ENCODE data around the gene CYP19A1. TPM values are rescaled to one million over a fixed set of nuclear protein-coding genes. Genes with fewer than 3 reads are reported as not detected.

CYP19A1 gene
- total and polyA plus RNA-seq, 2 donors, result 0.42 to 2.2 TPM

- Histone ChIP-seq H3K9me3 (ENCODE audit: control insufficient read depth in 2 of 2, insufficient read depth in 1 of 2, low read length in 1 of 2) (no peaks in the 10 kb centered on the region), H3K4me1 (ENCODE audit: control insufficient read depth in 2 of 2, insufficient read depth in 2 of 2, low read length in 2 of 2) (peaks cover 0 to 18% of the 10 kb centered on the region in 2 donors), H3K27me3 (ENCODE audit: control insufficient read depth in 2 of 2, insufficient read depth in 1 of 2, low read length in 1 of 2) (no peaks in the 10 kb centered on the region), H3K4me3 (ENCODE audit: low read length in 2 of 2) (no peak overlapping the region), H3K36me3 (ENCODE audit: control insufficient read depth in 2 of 2, insufficient read depth in 2 of 2, low read length in 1 of 2) (no peaks in the 10 kb centered on the region), H3K27ac (ENCODE audit: low read depth in 1 of 2, low read length in 1 of 2) (peak overlapping the region in 1 of 2 donors; percentile 7)
- DNase-seq (ENCODE audit: low read depth in 6 of 9, low spot score in 9 of 9), result no peak
- 82% methylated on average over 12 of the region's 12 CpGs for WGBS
Measured at GRCh38 chr15:51185213-51186159, 152.9 kb downstream of the CYP19A1 start.

DNA sequence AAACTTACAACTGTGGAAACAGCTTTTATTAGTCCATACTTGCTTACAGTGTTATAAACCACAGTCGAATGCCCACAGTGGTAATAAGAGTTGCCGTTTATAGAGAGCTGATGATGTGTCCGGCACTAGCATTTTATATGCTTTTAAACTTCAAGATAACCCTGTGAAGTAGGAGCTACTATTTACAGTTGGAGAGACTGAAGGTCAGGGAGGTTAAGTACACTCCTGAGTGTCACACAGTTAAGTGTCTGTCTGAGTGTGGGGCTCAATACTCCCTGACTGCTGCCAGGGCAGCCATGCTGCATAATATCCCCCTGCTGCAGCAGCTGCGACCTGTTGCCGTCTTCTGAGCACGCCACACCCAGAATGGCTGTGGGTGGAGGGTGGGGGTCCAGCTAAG lies 153.8 kb downstream of the CYP19A1 start:
- Histone ChIP-seq H3K9me3 (ENCODE audit: control insufficient read depth in 2 of 2, insufficient read depth in 1 of 2, low read length in 1 of 2) (no peaks in the 10 kb centered on the region), H3K4me3 (ENCODE audit: low read length in 2 of 2) (no peak overlapping the region), H3K27me3 (ENCODE audit: control insufficient read depth in 2 of 2, insufficient read depth in 1 of 2, low read length in 1 of 2) (no peaks in the 10 kb centered on the region), H3K27ac (ENCODE audit: low read depth in 1 of 2, low read length in 1 of 2) (no peak overlapping the region), H3K4me1 (ENCODE audit: control insufficient read depth in 2 of 2, insufficient read depth in 2 of 2, low read length in 2 of 2) (peaks cover 0 to 18% of the 10 kb centered on the region in 2 donors), H3K36me3 (ENCODE audit: control insufficient read depth in 2 of 2, insufficient read depth in 2 of 2, low read length in 1 of 2) (no peaks in the 10 kb centered on the region)
- WGBS, result 85% methylated on average over 6 of the region's 6 CpGs
- no peak for DNase-seq (ENCODE audit: low read depth in 6 of 9, low spot score in 9 of 9)

DNA sequence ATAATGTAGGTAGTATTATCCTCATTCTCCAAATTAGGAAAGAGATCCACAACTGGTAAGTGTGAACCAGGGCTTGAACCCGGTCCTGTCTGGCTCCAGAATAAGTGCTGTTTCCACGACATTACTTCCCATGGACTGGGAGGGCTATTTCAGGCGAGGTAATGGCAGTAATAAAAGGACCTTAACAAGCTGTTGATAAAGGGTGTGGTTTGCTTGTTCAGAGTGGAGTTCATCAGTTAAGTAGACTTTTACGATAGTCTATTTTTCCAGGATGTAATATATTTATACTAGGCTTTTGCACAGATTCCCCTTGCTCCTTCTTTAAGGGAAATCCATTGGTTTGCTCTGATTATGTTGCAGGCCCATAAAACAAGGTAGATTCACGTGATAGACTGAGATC lies 155.3 kb downstream of the CYP19A1 start:
- no peaks in the 10 kb centered on the region for H3K9me3 ChIP-seq (ENCODE audit: control insufficient read depth in 2 of 2, insufficient read depth in 1 of 2, low read length in 1 of 2)
- H3K36me3 ChIP-seq (ENCODE audit: control insufficient read depth in 2 of 2, insufficient read depth in 2 of 2, low read length in 1 of 2), result no peaks in the 10 kb centered on the region
- no peak for DNase-seq (ENCODE audit: low read depth in 6 of 9, low spot score in 9 of 9)
- no peaks in the 10 kb centered on the region for H3K27me3 ChIP-seq (ENCODE audit: control insufficient read depth in 2 of 2, insufficient read depth in 1 of 2, low read length in 1 of 2)
- 88% methylated on average over 5 of the region's 5 CpGs for WGBS
- H3K4me3 ChIP-seq (ENCODE audit: low read length in 2 of 2), result no peak overlapping the region
- peaks cover 0 to 16% of the 10 kb centered on the region in 2 donors for H3K4me1 ChIP-seq (ENCODE audit: control insufficient read depth in 2 of 2, insufficient read depth in 2 of 2, low read length in 2 of 2)
- H3K27ac ChIP-seq (ENCODE audit: low read depth in 1 of 2, low read length in 1 of 2), result no peak overlapping the region

DNA sequence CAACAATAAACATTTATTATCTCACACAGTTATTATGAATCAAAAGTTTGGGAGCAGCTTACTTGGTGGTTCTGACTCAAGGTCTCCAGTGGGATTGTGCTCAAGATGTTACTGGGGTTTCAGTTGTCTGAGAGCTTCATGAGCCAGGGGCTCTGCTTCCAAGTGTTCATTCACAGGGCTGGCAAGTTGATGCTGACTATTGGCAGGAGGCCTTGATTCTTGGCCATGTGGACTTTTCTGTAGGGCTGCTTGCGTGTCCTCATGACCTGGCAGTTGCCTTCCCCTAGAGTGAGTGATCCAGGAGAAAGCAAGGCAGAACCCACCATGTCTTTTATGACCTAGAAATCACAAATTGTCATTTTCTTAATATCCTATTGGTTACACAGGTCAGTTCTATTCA lies 156.5 kb downstream of the CYP19A1 start:
- no peak overlapping the region for H3K4me3 ChIP-seq (ENCODE audit: low read length in 2 of 2)
- WGBS, result 0% methylated on average over 1 of the region's 1 CpG
- no peaks in the 10 kb centered on the region for H3K36me3 ChIP-seq (ENCODE audit: control insufficient read depth in 2 of 2, insufficient read depth in 2 of 2, low read length in 1 of 2)
- peaks cover 0 to 6% of the 10 kb centered on the region in 2 donors for H3K4me1 ChIP-seq (ENCODE audit: control insufficient read depth in 2 of 2, insufficient read depth in 2 of 2, low read length in 2 of 2)
- no peaks in the 10 kb centered on the region for H3K9me3 ChIP-seq (ENCODE audit: control insufficient read depth in 2 of 2, insufficient read depth in 1 of 2, low read length in 1 of 2)
- no peak for DNase-seq (ENCODE audit: low read depth in 6 of 9, low spot score in 9 of 9)
- no peaks in the 10 kb centered on the region for H3K27me3 ChIP-seq (ENCODE audit: control insufficient read depth in 2 of 2, insufficient read depth in 1 of 2, low read length in 1 of 2)
- no peak overlapping the region for H3K27ac ChIP-seq (ENCODE audit: low read depth in 1 of 2, low read length in 1 of 2)

GRCh38 chr15:51181221-51181620 lies 157.2 kb downstream of the CYP19A1 start:
- no peaks in the 10 kb centered on the region for H3K36me3 ChIP-seq (ENCODE audit: control insufficient read depth in 2 of 2, insufficient read depth in 2 of 2, low read length in 1 of 2)
- no peaks in the 10 kb centered on the region for H3K27me3 ChIP-seq (ENCODE audit: control insufficient read depth in 2 of 2, insufficient read depth in 1 of 2, low read length in 1 of 2)
- no peak overlapping the region for H3K4me3 ChIP-seq (ENCODE audit: low read length in 2 of 2)
- no peaks in the 10 kb centered on the region for H3K4me1 ChIP-seq (ENCODE audit: control insufficient read depth in 2 of 2, insufficient read depth in 2 of 2, low read length in 2 of 2)
- no peaks in the 10 kb centered on the region for H3K9me3 ChIP-seq (ENCODE audit: control insufficient read depth in 2 of 2, insufficient read depth in 1 of 2, low read length in 1 of 2)
- H3K27ac ChIP-seq (ENCODE audit: low read depth in 1 of 2, low read length in 1 of 2), result no peak overlapping the region
- no peak for DNase-seq (ENCODE audit: low read depth in 6 of 9, low spot score in 9 of 9)
- WGBS, result 96% methylated on average over 3 of the region's 3 CpGs

GRCh38 chr15:51180534-51180933 lies 157.9 kb downstream of the CYP19A1 start:
- no peaks in the 10 kb centered on the region for H3K36me3 ChIP-seq (ENCODE audit: control insufficient read depth in 2 of 2, insufficient read depth in 2 of 2, low read length in 1 of 2)
- DNase-seq (ENCODE audit: low read depth in 6 of 9, low spot score in 9 of 9), result no peak
- WGBS, result 80% methylated on average over 1 of the region's 1 CpG

GRCh38 chr15:51180011-51180410 lies 158.4 kb downstream of the CYP19A1 start:
- no peak for DNase-seq (ENCODE audit: low read depth in 6 of 9, low spot score in 9 of 9)
- H3K27me3 ChIP-seq (ENCODE audit: control insufficient read depth in 2 of 2, insufficient read depth in 1 of 2, low read length in 1 of 2), result no peaks in the 10 kb centered on the region
- H3K27ac ChIP-seq (ENCODE audit: low read depth in 1 of 2, low read length in 1 of 2), result no peak overlapping the region
- H3K9me3 ChIP-seq (ENCODE audit: control insufficient read depth in 2 of 2, insufficient read depth in 1 of 2, low read length in 1 of 2), result no peaks in the 10 kb centered on the region
- H3K36me3 ChIP-seq (ENCODE audit: control insufficient read depth in 2 of 2, insufficient read depth in 2 of 2, low read length in 1 of 2), result no peaks in the 10 kb centered on the region
- no peaks in the 10 kb centered on the region for H3K4me1 ChIP-seq (ENCODE audit: control insufficient read depth in 2 of 2, insufficient read depth in 2 of 2, low read length in 2 of 2)
- no peak overlapping the region for H3K4me3 ChIP-seq (ENCODE audit: low read length in 2 of 2)
- WGBS, result 95% methylated on average over 3 of the region's 3 CpGs

More at GRCh38 chr15:51180534-51180933, 157.9 kb downstream of the CYP19A1 start:
- Histone ChIP-seq H3K4me1 (ENCODE audit: control insufficient read depth in 2 of 2, insufficient read depth in 2 of 2, low read length in 2 of 2) (no peaks in the 10 kb centered on the region), H3K27me3 (ENCODE audit: control insufficient read depth in 2 of 2, insufficient read depth in 1 of 2, low read length in 1 of 2) (no peaks in the 10 kb centered on the region), H3K27ac (ENCODE audit: low read depth in 1 of 2, low read length in 1 of 2) (no peak overlapping the region), H3K9me3 (ENCODE audit: control insufficient read depth in 2 of 2, insufficient read depth in 1 of 2, low read length in 1 of 2) (no peaks in the 10 kb centered on the region), H3K4me3 (ENCODE audit: low read length in 2 of 2) (no peak overlapping the region)

- Histone ChIP-seq H3K27ac (ENCODE audit: low read depth in 1 of 2, low read length in 1 of 2) (no peak overlapping the region), H3K9me3 (ENCODE audit: control insufficient read depth in 2 of 2, insufficient read depth in 1 of 2, low read length in 1 of 2) (no peaks in the 10 kb centered on the region)
- DNase-seq (ENCODE audit: low read depth in 6 of 9, low spot score in 9 of 9), result no peak
Measured at GRCh38 chr15:51172193-51172592, 166.2 kb downstream of the CYP19A1 start.

DNA sequence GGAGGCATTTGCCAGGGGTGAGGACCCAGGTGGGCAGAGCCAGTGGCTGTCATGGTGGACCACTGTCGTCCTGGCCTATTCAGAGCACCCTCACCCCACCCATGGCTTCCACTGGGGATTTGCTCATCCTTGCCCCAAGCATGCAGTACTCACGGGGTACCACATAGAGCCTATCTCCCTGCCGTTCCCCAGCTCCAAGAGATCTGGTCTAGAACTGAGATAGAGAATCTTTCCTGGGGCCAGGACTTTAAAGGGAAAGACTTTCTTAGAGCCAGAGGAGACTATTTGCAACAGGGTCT lies 166.8 kb downstream of the CYP19A1 start:
- H3K27me3 ChIP-seq (ENCODE audit: control insufficient read depth in 2 of 2, insufficient read depth in 1 of 2, low read length in 1 of 2), result no peaks in the 10 kb centered on the region
- no peak for DNase-seq (ENCODE audit: low read depth in 6 of 9, low spot score in 9 of 9)
- no peak overlapping the region for H3K27ac ChIP-seq (ENCODE audit: low read depth in 1 of 2, low read length in 1 of 2)
- no peaks in the 10 kb centered on the region for H3K9me3 ChIP-seq (ENCODE audit: control insufficient read depth in 2 of 2, insufficient read depth in 1 of 2, low read length in 1 of 2)
- WGBS, result 92% methylated on average over 3 of the region's 3 CpGs
- no peak overlapping the region for H3K4me3 ChIP-seq (ENCODE audit: low read length in 2 of 2)
- H3K36me3 ChIP-seq (ENCODE audit: control insufficient read depth in 2 of 2, insufficient read depth in 2 of 2, low read length in 1 of 2), result no peaks in the 10 kb centered on the region
- no peaks in the 10 kb centered on the region for H3K4me1 ChIP-seq (ENCODE audit: control insufficient read depth in 2 of 2, insufficient read depth in 2 of 2, low read length in 2 of 2)

More at GRCh38 chr15:51172193-51172592, 166.2 kb downstream of the CYP19A1 start:
- H3K27me3 ChIP-seq (ENCODE audit: control insufficient read depth in 2 of 2, insufficient read depth in 1 of 2, low read length in 1 of 2), result no peaks in the 10 kb centered on the region
- H3K4me3 ChIP-seq (ENCODE audit: low read length in 2 of 2), result no peak overlapping the region
- H3K4me1 ChIP-seq (ENCODE audit: control insufficient read depth in 2 of 2, insufficient read depth in 2 of 2, low read length in 2 of 2), result no peaks in the 10 kb centered on the region
- H3K36me3 ChIP-seq (ENCODE audit: control insufficient read depth in 2 of 2, insufficient read depth in 2 of 2, low read length in 1 of 2), result no peaks in the 10 kb centered on the region
- 31% methylated on average over 3 of the region's 3 CpGs for WGBS

Measured in thymus (tissue), 11 donors.